GM12874 (cell line): ENCODE measurements around the gene NUMB.

ENCODE experiments used
- TF ChIP-seq, protein P1 (sequence below): IDR thresholded peaks from 2 replicates; pipeline ENCODE4 v1.5.1; 2011; ENCODE audit warnings: low read depth, mild to moderate bottlenecking, control low read depth, low read length, moderate library complexity; ENCODE audit not compliant: insufficient read depth

NUMB gene

DNA sequence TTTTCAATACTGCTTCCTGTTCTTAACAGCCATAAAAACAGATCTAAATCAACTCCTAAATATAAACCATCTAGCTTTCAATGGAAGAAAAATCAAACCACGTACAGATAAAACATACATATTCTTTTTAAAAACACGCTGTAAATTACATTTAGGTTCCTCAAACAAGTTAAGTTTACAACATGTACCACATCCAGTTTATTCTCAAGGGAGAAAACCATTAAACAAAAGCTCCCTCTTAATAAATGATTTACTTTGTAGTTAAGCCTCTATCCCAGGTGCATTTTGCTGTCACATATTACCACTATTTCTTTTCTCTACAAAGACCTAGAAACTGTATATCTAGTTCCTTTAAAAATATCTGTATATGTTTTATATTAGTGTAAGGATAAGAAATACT, 3.1 kb downstream of the NUMB start:
- TF ChIP-seq, protein P1, sequence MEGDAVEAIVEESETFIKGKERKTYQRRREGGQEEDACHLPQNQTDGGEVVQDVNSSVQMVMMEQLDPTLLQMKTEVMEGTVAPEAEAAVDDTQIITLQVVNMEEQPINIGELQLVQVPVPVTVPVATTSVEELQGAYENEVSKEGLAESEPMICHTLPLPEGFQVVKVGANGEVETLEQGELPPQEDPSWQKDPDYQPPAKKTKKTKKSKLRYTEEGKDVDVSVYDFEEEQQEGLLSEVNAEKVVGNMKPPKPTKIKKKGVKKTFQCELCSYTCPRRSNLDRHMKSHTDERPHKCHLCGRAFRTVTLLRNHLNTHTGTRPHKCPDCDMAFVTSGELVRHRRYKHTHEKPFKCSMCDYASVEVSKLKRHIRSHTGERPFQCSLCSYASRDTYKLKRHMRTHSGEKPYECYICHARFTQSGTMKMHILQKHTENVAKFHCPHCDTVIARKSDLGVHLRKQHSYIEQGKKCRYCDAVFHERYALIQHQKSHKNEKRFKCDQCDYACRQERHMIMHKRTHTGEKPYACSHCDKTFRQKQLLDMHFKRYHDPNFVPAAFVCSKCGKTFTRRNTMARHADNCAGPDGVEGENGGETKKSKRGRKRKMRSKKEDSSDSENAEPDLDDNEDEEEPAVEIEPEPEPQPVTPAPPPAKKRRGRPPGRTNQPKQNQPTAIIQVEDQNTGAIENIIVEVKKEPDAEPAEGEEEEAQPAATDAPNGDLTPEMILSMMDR = no peak

DNA sequence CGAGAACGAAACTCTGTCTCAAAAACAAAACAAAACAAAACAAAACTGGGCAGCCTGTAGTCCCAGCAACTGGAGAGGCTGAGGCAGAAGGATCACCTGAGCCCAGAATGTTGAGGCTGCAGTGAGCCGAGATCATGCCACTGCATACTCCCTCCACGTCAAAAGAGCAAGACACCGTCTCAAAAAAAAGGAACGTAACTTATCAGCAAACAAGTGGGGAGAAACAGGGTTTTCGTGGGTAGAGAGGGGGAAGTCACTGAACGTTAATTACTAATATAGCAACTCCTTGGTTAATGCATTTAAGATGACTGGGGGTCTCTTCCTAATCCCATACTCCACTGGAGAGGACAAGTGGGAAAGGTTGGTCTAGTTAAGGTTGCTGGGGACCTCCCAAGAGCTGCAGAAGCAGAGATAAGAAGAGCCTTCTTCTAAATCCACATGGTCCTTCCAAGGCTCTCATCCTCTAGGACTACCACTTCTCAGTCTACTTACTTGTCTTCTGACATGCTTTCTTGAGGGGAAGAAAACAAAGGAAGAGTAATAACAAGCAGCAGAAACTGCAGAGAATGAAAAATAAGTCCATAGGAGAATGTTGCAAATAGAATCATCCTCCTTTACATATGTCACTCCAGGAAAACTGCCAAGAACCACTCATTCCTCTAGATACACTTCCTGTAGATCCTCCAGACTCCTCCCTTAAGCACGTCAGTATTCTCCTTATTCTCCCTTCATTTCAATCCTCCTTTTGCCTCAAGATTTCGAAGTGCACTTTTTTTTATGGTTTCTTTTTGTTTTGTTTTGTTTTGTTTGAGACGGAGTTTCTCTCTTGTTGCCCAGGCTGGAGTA, 5.8 kb downstream of the NUMB start:
- TF ChIP-seq, protein P1 = no peak

DNA sequence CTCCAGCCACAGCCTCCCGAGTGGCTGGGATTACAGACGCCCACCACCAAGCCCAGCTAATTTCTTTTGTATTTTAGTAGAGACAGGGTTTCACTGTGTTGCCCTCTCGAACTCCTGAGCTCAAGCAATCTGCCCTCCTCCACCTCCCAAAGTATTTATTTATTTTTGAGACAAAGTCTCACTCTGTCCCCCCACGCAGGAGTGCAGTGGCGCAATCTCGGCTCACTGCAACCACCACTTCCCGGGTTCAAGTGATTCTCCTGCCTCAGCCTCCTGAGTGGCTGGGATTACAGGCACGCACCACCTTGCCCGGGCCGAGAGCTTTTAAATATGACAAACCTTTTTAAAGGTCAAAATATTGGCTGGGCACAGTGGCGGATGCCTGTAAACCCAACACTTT, 14.6 kb downstream of the NUMB start:
- TF ChIP-seq, protein P1 = no peak

DNA sequence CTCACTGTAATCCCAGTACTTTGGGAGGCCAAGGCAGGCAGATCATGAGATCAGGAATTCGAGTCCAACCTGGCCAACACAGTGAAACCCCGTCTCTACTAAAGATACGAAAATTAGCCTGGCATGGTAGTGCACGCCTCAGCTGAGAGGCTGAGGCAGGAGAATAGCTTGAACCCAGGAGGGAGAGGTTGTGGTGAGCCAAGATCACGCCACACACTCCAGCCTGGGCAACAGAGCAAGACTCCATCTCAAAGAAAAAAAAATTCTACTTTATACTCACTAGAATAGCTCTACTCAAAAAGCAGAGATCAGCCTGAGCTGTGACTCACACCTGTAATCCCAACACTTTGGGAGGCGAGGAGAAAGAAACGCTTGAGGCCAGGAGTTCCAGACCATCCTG, 17.1 kb downstream of the NUMB start:
- TF ChIP-seq, protein P1 = no peak

DNA sequence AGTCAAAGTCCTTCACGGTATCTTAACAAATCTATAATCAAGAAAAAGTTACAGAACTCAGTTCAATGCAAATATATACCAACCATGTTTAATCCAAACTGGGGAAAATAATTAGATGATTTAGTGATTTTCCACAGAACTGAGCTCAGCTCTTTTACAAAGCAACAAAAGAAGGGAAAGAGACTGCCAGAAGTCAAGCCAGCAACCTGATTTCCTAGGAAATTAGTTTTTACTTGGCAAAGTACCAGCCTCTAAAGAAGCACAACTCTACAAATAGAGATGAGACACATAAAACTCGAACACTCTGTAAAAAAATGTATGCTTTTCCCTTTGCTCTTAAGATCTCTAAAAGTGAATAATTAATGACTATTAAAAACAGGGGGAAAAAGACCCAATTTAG, 19.4 kb downstream of the NUMB start:
- TF ChIP-seq, protein P1 = no peak

DNA sequence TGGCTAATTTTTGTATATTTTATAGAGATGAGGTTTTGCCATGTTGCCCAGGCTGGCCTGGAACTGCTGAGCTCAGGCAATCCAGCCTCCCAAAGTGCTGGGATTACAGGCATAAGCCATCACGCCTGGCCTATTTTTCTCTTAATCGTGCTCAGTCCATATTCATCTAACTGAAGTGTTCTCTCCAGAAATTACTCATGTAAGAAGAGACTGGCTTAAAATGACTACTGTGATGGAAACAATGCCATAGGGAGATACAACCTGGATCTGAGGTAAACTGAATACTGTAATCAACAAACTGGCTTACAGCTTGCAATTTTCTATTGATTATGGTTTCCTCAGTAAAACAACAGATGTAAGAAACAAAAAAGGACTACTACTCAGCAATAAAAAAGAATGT, 21.1 kb downstream of the NUMB start:
- TF ChIP-seq, protein P1 = no peak

DNA sequence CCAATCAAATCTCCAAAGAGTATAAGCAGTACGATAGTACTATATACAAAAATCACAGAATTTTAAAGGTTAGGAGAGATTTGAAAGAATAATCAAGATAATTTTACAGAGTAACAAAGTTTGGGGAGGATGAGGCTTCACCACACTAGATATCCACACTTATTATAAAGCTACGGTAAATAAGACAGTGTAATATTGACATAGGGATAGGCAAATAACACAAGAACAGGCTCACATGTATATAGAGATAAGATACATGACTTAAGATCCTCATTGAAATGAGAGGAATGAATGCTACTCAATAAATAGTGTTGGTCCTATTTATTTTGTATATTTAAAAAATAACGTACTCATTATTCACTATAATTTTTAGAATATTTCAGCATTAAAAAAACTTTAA, 26.2 kb downstream of the NUMB start:
- TF ChIP-seq, protein P1 = no peak
